ENCODE measurements around the gene GRN.

Gene GRN

DNA sequence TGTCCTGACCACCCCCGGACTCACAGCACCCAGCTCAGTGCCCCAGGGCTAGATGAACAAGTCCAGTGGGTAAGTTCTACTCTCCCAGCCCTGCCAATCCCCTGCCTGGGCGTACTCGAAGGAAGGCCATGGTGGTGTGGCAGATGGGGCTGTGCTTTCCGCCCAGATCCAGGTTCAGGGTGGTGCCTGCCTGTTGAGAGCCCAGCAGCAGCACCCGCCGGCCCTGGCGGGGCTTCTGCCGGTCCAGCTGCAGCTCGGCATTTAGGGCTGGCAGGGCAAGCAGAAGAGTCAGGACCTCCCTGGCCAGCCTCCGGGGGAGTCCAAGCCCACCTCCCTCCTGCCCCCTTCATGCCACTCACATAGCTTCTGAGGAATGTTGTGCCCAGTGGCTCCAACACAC is 34.8 kb downstream of the GRN start:
- no peak overlapping the region for H2BK12ac ChIP-seq (ENCODE audit: low read length in 2 of 2)
- H4K8ac ChIP-seq (ENCODE audit: low read length), result no peak overlapping the region
- H3K27ac ChIP-seq (ENCODE audit: low read length, poor library complexity, severe bottlenecking), result no peak overlapping the region
- peaks cover 29 to 74% of the 10 kb centered on the region in 2 experiments for H3K27me3 ChIP-seq (ENCODE audit: control insufficient read depth in 1 of 2, insufficient read depth in 1 of 2, low read length in 2 of 2)
- H3K4me3 ChIP-seq (ENCODE audit: insufficient read depth in 1 of 2, low read depth in 1 of 2, low read length in 2 of 2), result no peak overlapping the region
- H3K79me1 ChIP-seq (replicated peaks; ENCODE audit: low read length, poor library complexity, severe bottlenecking), result no peaks in the 10 kb centered on the region
- no peak overlapping the region for H2AFZ ChIP-seq (ENCODE audit: low read depth, low read length)
- no peak overlapping the region for H2BK120ac ChIP-seq (ENCODE audit: low read depth, low read length)
- WGBS, result 89% methylated on average over 10 of the region's 10 CpGs
- H2BK15ac ChIP-seq (ENCODE audit: low read depth, poor library complexity, severe bottlenecking), result no peak overlapping the region
- H3K9me3 ChIP-seq (ENCODE audit: control insufficient read depth, low read length), result no peaks in the 10 kb centered on the region
- H3K23ac ChIP-seq (ENCODE audit: low read length in 2 of 2), result no peak overlapping the region
- H4K91ac ChIP-seq (ENCODE audit: low read length), result no peak overlapping the region
- no peak overlapping the region for H3K9ac ChIP-seq (ENCODE audit: low read length)
- no peaks in the 10 kb centered on the region for H3K36me3 ChIP-seq (ENCODE audit: control insufficient read depth in 1 of 2, insufficient read depth in 2 of 2, low read depth in 1 of 2, low read length in 2 of 2)
- no peak for DNase-seq
- H2BK5ac ChIP-seq (ENCODE audit: low read depth, low read length, poor library complexity, severe bottlenecking), result no peak overlapping the region
- H2AK5ac ChIP-seq (ENCODE audit: low read length, severe bottlenecking), result no peak overlapping the region
- H3K4me2 ChIP-seq (ENCODE audit: low read length, poor library complexity, severe bottlenecking), result no peak overlapping the region
- no peak overlapping the region for H3K18ac ChIP-seq (ENCODE audit: low read depth in 1 of 2, low read length in 2 of 2)
- peaks cover 6% of the 10 kb centered on the region for H3K4me1 ChIP-seq (ENCODE audit: control insufficient read depth, insufficient read depth, low read depth, low read length)
- no peak overlapping the region for H3K4ac ChIP-seq (ENCODE audit: low read depth in 1 of 2, low read length in 2 of 2)
- peak overlapping the region in 1 of 2 experiments; percentile 4 for H3K14ac ChIP-seq (ENCODE audit: low read length in 2 of 2)

DNA sequence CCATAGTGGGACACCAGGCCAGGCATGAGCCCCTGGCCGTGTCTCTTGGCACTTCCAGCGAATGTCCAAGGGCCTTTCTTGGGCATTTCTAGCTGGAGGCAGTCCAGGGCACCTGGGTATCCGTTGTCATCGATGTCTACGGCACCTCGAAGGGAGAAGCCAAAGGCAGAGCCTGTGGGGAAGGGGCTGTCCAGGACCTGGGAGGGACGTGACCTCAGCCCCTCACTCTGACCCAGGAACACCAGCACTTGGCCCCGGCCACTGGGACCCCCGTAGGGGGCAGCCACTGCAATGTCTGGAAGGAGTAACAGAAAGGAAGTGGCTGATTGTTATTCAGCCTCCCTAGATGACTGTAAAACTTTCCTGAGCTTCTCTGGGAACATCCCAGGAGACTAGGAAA is 35.7 kb downstream of the GRN start:
- Histone ChIP-seq H3K4me3 (ENCODE audit: insufficient read depth in 1 of 2, low read depth in 1 of 2, low read length in 2 of 2) (no peak overlapping the region), H3K9ac (ENCODE audit: low read length) (no peak overlapping the region), H3K4ac (ENCODE audit: low read depth in 1 of 2, low read length in 2 of 2) (no peak overlapping the region), H4K91ac (ENCODE audit: low read length) (no peak overlapping the region), H2BK120ac (ENCODE audit: low read depth, low read length) (no peak overlapping the region), H3K79me1 (replicated peaks; ENCODE audit: low read length, poor library complexity, severe bottlenecking) (no peaks in the 10 kb centered on the region), H3K4me2 (ENCODE audit: low read length, poor library complexity, severe bottlenecking) (no peak overlapping the region), H3K4me1 (ENCODE audit: control insufficient read depth, insufficient read depth, low read depth, low read length) (peaks cover 13% of the 10 kb centered on the region), H2AK5ac (ENCODE audit: low read length, severe bottlenecking) (no peak overlapping the region), H3K23ac (ENCODE audit: low read length in 2 of 2) (no peak overlapping the region), H2BK5ac (ENCODE audit: low read depth, low read length, poor library complexity, severe bottlenecking) (no peak overlapping the region), H3K27ac (ENCODE audit: low read length, poor library complexity, severe bottlenecking) (no peak overlapping the region), H3K9me3 (ENCODE audit: control insufficient read depth, low read length) (no peaks in the 10 kb centered on the region), H2AFZ (ENCODE audit: low read depth, low read length) (no peak overlapping the region), H4K8ac (ENCODE audit: low read length) (no peak overlapping the region), H3K27me3 (ENCODE audit: control insufficient read depth in 1 of 2, insufficient read depth in 1 of 2, low read length in 2 of 2) (peaks cover 31 to 73% of the 10 kb centered on the region in 2 experiments), H3K18ac (ENCODE audit: low read depth in 1 of 2, low read length in 2 of 2) (no peak overlapping the region), H3K14ac (ENCODE audit: low read length in 2 of 2) (no peak overlapping the region), H2BK15ac (ENCODE audit: low read depth, poor library complexity, severe bottlenecking) (no peak overlapping the region), H2BK12ac (ENCODE audit: low read length in 2 of 2) (no peak overlapping the region), H3K36me3 (ENCODE audit: control insufficient read depth in 1 of 2, insufficient read depth in 2 of 2, low read depth in 1 of 2, low read length in 2 of 2) (no peaks in the 10 kb centered on the region)
- 77% methylated on average over 9 of the region's 9 CpGs for WGBS
- DNase-seq, result no peak

DNA sequence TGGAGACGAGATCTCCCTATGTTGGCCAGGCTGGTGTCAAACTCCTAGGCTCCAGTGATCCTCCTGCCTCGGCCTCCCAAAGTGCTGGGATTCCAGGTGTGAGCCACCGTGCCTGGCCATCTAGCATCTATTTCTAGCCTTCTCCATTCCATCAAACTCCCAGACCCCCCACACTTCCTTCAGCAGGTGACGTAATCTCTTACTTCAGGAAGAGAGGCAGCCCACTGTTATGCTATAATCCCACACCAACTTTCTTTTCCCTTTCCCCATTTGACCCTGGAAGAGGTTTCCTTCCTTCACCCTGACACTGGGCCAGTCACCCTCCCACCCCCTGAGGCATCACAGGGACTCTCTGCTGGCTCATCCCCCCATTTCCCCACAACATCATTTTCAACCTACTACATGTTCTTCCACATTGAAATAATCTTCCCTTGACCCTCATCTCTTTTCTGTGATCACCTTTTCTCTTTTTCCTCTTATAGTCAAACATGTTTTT is 36.8 kb downstream of the GRN start:
- Histone ChIP-seq H3K27me3 (ENCODE audit: control insufficient read depth in 1 of 2, insufficient read depth in 1 of 2, low read length in 2 of 2) (peaks cover 34 to 76% of the 10 kb centered on the region in 2 experiments), H3K79me1 (replicated peaks; ENCODE audit: low read length, poor library complexity, severe bottlenecking) (no peaks in the 10 kb centered on the region), H3K9me3 (ENCODE audit: control insufficient read depth, low read length) (no peaks in the 10 kb centered on the region), H3K27ac (ENCODE audit: low read length, poor library complexity, severe bottlenecking) (no peak overlapping the region), H2AFZ (ENCODE audit: low read depth, low read length) (no peak overlapping the region), H4K8ac (ENCODE audit: low read length) (no peak overlapping the region), H2BK12ac (ENCODE audit: low read length in 2 of 2) (no peak overlapping the region), H3K4ac (ENCODE audit: low read depth in 1 of 2, low read length in 2 of 2) (no peak overlapping the region), H3K4me3 (ENCODE audit: insufficient read depth in 1 of 2, low read depth in 1 of 2, low read length in 2 of 2) (no peak overlapping the region), H3K9ac (ENCODE audit: low read length) (no peak overlapping the region), H2BK5ac (ENCODE audit: low read depth, low read length, poor library complexity, severe bottlenecking) (no peak overlapping the region), H3K14ac (ENCODE audit: low read length in 2 of 2) (no peak overlapping the region), H2AK5ac (ENCODE audit: low read length, severe bottlenecking) (no peak overlapping the region), H3K23ac (ENCODE audit: low read length in 2 of 2) (no peak overlapping the region), H2BK15ac (ENCODE audit: low read depth, poor library complexity, severe bottlenecking) (no peak overlapping the region), H2BK120ac (ENCODE audit: low read depth, low read length) (no peak overlapping the region), H3K4me2 (ENCODE audit: low read length, poor library complexity, severe bottlenecking) (no peak overlapping the region), H3K36me3 (ENCODE audit: control insufficient read depth in 1 of 2, insufficient read depth in 2 of 2, low read depth in 1 of 2, low read length in 2 of 2) (no peaks in the 10 kb centered on the region), H4K91ac (ENCODE audit: low read length) (no peak overlapping the region), H3K4me1 (ENCODE audit: control insufficient read depth, insufficient read depth, low read depth, low read length) (peaks cover 17% of the 10 kb centered on the region), H3K18ac (ENCODE audit: low read depth in 1 of 2, low read length in 2 of 2) (no peak overlapping the region)
- WGBS, result 86% methylated on average over 4 of the region's 4 CpGs
- DNase-seq, result no peak

- no peak overlapping the region for H2AFZ ChIP-seq (ENCODE audit: low read depth, low read length)
- no peak overlapping the region for H2BK12ac ChIP-seq (ENCODE audit: low read length in 2 of 2)
- H2AK5ac ChIP-seq (ENCODE audit: low read length, severe bottlenecking), result no peak overlapping the region
- no peaks in the 10 kb centered on the region for H3K9me3 ChIP-seq (ENCODE audit: control insufficient read depth, low read length)
- H3K79me1 ChIP-seq (replicated peaks; ENCODE audit: low read length, poor library complexity, severe bottlenecking), result no peaks in the 10 kb centered on the region
- DNase-seq, result no peak
- no peak overlapping the region for H3K9ac ChIP-seq (ENCODE audit: low read length)
- no peak overlapping the region for H3K23ac ChIP-seq (ENCODE audit: low read length in 2 of 2)
- H3K27me3 ChIP-seq (ENCODE audit: control insufficient read depth in 1 of 2, insufficient read depth in 1 of 2, low read length in 2 of 2), result peaks cover 34 to 71% of the 10 kb centered on the region in 2 experiments
- H2BK120ac ChIP-seq (ENCODE audit: low read depth, low read length), result no peak overlapping the region
- H2BK5ac ChIP-seq (ENCODE audit: low read depth, low read length, poor library complexity, severe bottlenecking), result no peak overlapping the region
- H3K14ac ChIP-seq (ENCODE audit: low read length in 2 of 2), result no peak overlapping the region
- no peak overlapping the region for H3K4me3 ChIP-seq (ENCODE audit: insufficient read depth in 1 of 2, low read depth in 1 of 2, low read length in 2 of 2)
- no peak overlapping the region for H3K4me2 ChIP-seq (ENCODE audit: low read length, poor library complexity, severe bottlenecking)
- no peak overlapping the region for H3K4ac ChIP-seq (ENCODE audit: low read depth in 1 of 2, low read length in 2 of 2)
- no peak overlapping the region for H3K27ac ChIP-seq (ENCODE audit: low read length, poor library complexity, severe bottlenecking)
- H4K8ac ChIP-seq (ENCODE audit: low read length), result no peak overlapping the region
- H4K91ac ChIP-seq (ENCODE audit: low read length), result no peak overlapping the region
- H2BK15ac ChIP-seq (ENCODE audit: low read depth, poor library complexity, severe bottlenecking), result no peak overlapping the region
- peaks cover 17% of the 10 kb centered on the region for H3K4me1 ChIP-seq (ENCODE audit: control insufficient read depth, insufficient read depth, low read depth, low read length)
- H3K36me3 ChIP-seq (ENCODE audit: control insufficient read depth in 1 of 2, insufficient read depth in 2 of 2, low read depth in 1 of 2, low read length in 2 of 2), result no peaks in the 10 kb centered on the region
- 88% methylated on average over 6 of the region's 6 CpGs for WGBS
- no peak overlapping the region for H3K18ac ChIP-seq (ENCODE audit: low read depth in 1 of 2, low read length in 2 of 2)
Measured at GRCh38 chr17:44382917-44383316, 37.8 kb downstream of the GRN start.
